Measurements from ENCODE around the gene KHDRBS1. TPM values are rescaled to one million over a fixed set of nuclear protein-coding genes. Genes with fewer than 3 reads are reported as not detected.

The KHDRBS1 gene
- total and polyA plus RNA-seq, 2 donors from 2014 or later = 66.9 to 121 TPM

DNA sequence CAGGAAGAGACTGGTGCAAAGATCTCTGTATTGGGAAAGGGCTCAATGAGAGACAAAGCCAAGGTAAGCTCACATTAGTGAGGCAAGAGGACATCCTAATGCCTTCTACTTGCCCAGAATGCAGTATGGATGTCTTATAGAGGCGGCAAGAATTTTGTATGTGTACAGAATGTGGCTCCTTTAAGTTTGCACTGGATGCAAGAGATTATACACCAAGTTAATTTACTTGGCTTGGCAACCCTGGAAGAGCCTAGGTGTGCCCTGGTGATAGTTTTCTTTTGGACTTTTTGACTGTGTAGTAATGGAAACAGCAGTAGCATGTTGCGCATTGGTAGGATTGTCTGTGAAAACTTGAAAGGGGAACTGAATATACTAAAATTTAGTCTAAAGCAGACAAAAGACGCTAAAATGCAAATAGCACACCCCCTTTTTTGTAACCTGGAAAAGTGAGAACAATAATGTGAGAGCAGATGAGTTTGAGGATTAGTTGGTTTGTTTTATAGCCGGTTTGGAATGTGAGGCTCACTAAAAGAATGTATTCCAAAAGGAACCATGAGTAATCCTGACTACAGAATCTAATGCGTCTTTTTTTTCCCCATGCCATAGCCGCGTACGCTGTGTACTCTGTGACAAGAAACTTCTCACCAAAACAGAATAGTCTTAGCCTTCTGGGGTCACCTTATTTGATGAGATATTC is 18.1 kb downstream of the KHDRBS1 start:
- Histone ChIP-seq H3K9me3 (ENCODE audit: control insufficient read depth in 2 of 3, insufficient read depth in 1 of 3, low read length in 3 of 3) (no peaks in the 10 kb centered on the region), H3K4me3 (ENCODE audit: low read length in 3 of 3) (no peak overlapping the region), H3K27ac (ENCODE audit: low read depth in 2 of 2, low read length in 2 of 2) (no peak overlapping the region), H3K27me3 (ENCODE audit: control insufficient read depth, insufficient read depth, low read length) (no peaks in the 10 kb centered on the region), H3K4me1 (ENCODE audit: control insufficient read depth in 2 of 3, insufficient read depth in 2 of 3, low read depth in 1 of 3, low read length in 3 of 3) (no peaks in the 10 kb centered on the region), H3K9ac (ENCODE audit: low read length in 3 of 3) (no peak overlapping the region), H3K36me3 (ENCODE audit: control insufficient read depth in 2 of 3, insufficient read depth in 3 of 3, low read length in 3 of 3) (peaks cover 16 to 26% (median 19%) of the 10 kb centered on the region in 3 donors)
- FAIRE-seq (no peak), DNase-seq (no peak)
- intact Hi-C loops (cut with DNase I) = no loop called here
- TF ChIP-seq, protein P1, sequence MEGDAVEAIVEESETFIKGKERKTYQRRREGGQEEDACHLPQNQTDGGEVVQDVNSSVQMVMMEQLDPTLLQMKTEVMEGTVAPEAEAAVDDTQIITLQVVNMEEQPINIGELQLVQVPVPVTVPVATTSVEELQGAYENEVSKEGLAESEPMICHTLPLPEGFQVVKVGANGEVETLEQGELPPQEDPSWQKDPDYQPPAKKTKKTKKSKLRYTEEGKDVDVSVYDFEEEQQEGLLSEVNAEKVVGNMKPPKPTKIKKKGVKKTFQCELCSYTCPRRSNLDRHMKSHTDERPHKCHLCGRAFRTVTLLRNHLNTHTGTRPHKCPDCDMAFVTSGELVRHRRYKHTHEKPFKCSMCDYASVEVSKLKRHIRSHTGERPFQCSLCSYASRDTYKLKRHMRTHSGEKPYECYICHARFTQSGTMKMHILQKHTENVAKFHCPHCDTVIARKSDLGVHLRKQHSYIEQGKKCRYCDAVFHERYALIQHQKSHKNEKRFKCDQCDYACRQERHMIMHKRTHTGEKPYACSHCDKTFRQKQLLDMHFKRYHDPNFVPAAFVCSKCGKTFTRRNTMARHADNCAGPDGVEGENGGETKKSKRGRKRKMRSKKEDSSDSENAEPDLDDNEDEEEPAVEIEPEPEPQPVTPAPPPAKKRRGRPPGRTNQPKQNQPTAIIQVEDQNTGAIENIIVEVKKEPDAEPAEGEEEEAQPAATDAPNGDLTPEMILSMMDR (IDR thresholded peaks at IDR 0.05; ENCODE audit: borderline replicate concordance, extremely low read depth, insufficient read depth) = no peak

DNA sequence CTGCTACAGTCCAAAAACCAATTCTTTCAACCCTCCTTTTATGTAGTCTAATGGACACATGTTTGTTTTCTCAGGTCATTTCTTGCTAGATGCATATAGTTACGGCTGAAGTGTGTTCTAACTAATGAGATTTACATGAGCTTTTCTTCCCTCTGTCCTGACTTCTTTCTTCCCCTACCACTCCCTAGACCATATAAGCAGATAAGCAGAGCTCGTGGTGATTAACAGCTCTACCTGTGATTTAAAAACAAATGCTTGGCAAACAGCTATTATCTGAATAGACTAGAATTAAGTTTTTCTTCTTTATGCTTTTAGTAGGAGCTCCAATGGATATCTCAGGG is 18.6 kb downstream of the KHDRBS1 start:
- Histone ChIP-seq H3K27me3 (ENCODE audit: control insufficient read depth, insufficient read depth, low read length) (no peaks in the 10 kb centered on the region), H3K4me1 (ENCODE audit: control insufficient read depth in 2 of 3, insufficient read depth in 2 of 3, low read depth in 1 of 3, low read length in 3 of 3) (no peaks in the 10 kb centered on the region), H3K36me3 (ENCODE audit: control insufficient read depth in 2 of 3, insufficient read depth in 3 of 3, low read length in 3 of 3) (peaks cover 16 to 32% (median 21%) of the 10 kb centered on the region in 3 donors), H3K9me3 (ENCODE audit: control insufficient read depth in 2 of 3, insufficient read depth in 1 of 3, low read length in 3 of 3) (no peaks in the 10 kb centered on the region), H3K27ac (ENCODE audit: low read depth in 2 of 2, low read length in 2 of 2) (no peak overlapping the region), H3K9ac (ENCODE audit: low read length in 3 of 3) (no peak overlapping the region), H3K4me3 (ENCODE audit: low read length in 3 of 3) (no peak overlapping the region)
- TF ChIP-seq, protein P1 (IDR thresholded peaks at IDR 0.05; ENCODE audit: borderline replicate concordance, extremely low read depth, insufficient read depth) = no peak
- intact Hi-C loops (cut with DNase I) = no loop called here
- DNase-seq (no peak), FAIRE-seq (no peak)

DNA sequence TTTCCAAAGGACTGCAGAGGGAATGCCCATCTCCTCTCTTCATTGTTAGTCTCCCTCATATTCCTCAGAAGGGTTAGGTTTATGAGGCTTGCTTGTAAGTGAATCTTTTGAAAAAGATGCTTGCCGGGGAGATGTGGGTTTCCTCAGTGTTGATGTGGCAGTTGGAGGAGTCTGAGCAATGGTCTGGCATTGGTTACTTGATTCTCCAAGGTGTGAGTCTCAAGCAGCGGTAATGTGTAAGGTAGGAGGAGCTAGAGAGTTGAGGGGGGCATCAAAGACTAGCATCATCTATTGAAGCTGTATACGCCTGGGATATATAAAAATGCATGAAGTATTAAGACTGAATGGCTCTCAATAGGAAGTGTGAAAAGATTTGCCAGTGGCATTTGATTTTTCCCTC is 21.5 kb downstream of the KHDRBS1 start:
- TF ChIP-seq, protein P1 (IDR thresholded peaks at IDR 0.05; ENCODE audit: borderline replicate concordance, extremely low read depth, insufficient read depth) = no peak
- Histone ChIP-seq H3K27me3 (ENCODE audit: control insufficient read depth, insufficient read depth, low read length) (no peaks in the 10 kb centered on the region), H3K9ac (ENCODE audit: low read length in 3 of 3) (no peak overlapping the region), H3K27ac (ENCODE audit: low read depth in 2 of 2, low read length in 2 of 2) (no peak overlapping the region), H3K9me3 (ENCODE audit: control insufficient read depth in 2 of 3, insufficient read depth in 1 of 3, low read length in 3 of 3) (no peaks in the 10 kb centered on the region), H3K36me3 (ENCODE audit: control insufficient read depth in 2 of 3, insufficient read depth in 3 of 3, low read length in 3 of 3) (peaks cover 32 to 58% (median 40%) of the 10 kb centered on the region in 3 donors), H3K4me3 (ENCODE audit: low read length in 3 of 3) (no peak overlapping the region), H3K4me1 (ENCODE audit: control insufficient read depth in 2 of 3, insufficient read depth in 2 of 3, low read depth in 1 of 3, low read length in 3 of 3) (no peaks in the 10 kb centered on the region)
- FAIRE-seq (no peak), DNase-seq (no peak)
- intact Hi-C loops (cut with DNase I) = no loop called here

DNA sequence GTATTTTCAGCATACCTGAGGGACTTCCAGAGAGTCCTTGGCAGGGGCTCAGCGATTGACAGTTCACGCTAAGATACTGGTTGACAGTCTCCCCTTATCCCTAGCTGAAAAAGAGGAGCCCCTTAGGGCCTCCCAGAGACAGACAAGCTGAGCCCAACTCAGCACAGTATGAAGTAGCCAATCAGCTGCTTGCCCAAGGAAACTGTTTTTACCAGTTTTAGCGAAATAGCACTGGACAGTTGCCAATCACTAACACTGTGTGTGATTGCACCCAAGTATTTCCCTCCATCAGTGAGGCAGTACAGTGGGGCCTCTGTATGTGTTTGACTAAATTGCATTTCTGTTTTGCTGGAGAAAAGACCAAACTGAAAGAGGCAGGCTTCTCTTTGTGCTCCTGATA is 27.0 kb downstream of the KHDRBS1 start:
- no peak overlapping the region for H3K27ac ChIP-seq (ENCODE audit: low read depth in 2 of 2, low read length in 2 of 2)
- no peak for FAIRE-seq
- no peak overlapping the region for H3K4me3 ChIP-seq (ENCODE audit: low read length in 3 of 3)
- no peaks in the 10 kb centered on the region for H3K9me3 ChIP-seq (ENCODE audit: control insufficient read depth in 2 of 3, insufficient read depth in 1 of 3, low read length in 3 of 3)
- H3K4me1 ChIP-seq (ENCODE audit: control insufficient read depth in 2 of 3, insufficient read depth in 2 of 3, low read depth in 1 of 3, low read length in 3 of 3) = no peaks in the 10 kb centered on the region
- H3K9ac ChIP-seq (ENCODE audit: low read length in 3 of 3) = no peak overlapping the region
- H3K27me3 ChIP-seq (ENCODE audit: control insufficient read depth, insufficient read depth, low read length) = no peaks in the 10 kb centered on the region
- TF ChIP-seq, protein P1 (IDR thresholded peaks at IDR 0.05; ENCODE audit: borderline replicate concordance, extremely low read depth, insufficient read depth) = no peak
- peaks cover 25 to 69% (median 50%) of the 10 kb centered on the region in 3 donors for H3K36me3 ChIP-seq (ENCODE audit: control insufficient read depth in 2 of 3, insufficient read depth in 3 of 3, low read length in 3 of 3)
- intact Hi-C loops (cut with DNase I) = no loop called here
- DNase-seq = no peak

Measured in kidney (tissue), 14 donors.